ENCODE results near the gene TRHDE.

The TRHDE gene

DNA sequence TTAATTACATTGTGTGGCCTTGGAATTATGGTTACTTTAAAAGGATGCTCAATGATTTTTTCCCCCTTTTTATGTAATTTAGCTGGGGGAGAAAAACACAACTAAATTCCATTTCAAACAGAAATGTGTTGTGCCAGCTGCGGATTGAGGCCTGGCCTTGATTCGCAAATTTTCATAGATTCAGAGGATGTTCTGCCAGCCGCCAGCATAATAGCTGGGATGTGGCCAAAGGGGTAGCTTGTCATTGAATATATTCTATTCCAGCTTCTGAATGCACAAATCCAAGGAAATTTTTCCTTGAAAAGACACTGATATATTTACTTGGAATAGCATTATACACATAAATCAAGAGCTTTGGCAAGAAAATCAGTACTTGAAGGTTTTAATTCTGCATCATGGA is 43.7 kb downstream of the TRHDE start:
- DNase-seq (ENCODE audit: low read depth in 2 of 2) = no peak

DNA sequence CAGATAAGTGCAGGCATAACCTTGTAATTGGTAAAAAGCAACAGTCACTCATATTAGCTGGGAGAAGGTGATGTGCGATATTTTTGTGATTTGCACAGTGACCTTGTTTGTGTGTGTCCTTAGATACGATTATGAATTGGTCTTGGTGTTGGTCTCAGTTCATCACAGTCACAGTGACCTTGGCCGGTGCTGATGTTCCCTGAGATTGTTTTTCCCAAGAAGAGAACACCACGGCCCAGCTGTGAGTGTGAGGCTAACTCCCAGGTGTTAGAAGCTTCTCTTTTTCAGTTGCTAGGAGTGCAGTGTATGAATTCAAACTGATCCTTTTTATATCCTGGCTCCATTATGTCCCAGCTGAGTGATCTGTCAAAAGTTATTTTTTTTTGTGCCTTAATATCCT is 46.2 kb downstream of the TRHDE start:
- DNase-seq (ENCODE audit: low read depth in 2 of 2) = no peak

DNA sequence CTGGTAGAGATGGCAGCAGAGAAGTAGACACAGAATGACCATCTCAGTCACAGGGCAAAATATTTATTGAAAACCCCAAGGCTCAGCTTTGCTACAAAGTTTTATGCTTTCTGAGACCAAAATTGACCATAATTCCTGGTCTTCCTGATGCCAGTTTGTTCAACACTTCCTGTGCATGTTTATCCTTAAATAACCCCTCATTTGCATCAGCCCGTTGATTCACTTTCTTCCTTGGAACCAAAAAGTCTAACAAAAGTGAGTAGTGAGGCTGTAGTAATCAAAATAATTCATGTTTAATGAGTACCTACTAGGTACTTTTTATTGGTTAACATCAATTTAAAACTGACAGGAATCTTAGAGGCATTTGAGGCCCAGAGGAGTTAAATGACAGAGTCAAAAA is 51.7 kb downstream of the TRHDE start:
- no peak for DNase-seq (ENCODE audit: low read depth in 2 of 2)

DNA sequence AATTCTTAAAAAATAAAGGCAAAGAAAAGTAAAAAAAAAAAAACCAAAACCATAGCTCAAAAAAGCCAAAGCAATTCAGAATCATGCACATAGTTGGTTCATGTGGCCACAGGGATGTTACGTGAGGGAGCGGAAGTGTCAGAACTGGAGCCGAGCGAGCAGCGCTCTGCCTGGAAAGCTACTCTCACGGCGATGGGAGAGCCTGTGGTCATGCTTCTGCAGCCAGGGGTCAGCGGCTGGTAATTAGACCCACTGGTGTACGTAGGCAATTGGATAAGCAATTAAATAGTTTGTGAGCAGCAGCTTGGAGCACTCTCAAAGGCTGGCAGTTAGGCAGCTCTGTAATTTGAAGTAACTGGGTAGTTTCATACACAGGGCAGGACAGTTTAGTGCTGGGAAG is 58.1 kb downstream of the TRHDE start:
- no peak for DNase-seq (ENCODE audit: low read depth in 2 of 2)

DNA sequence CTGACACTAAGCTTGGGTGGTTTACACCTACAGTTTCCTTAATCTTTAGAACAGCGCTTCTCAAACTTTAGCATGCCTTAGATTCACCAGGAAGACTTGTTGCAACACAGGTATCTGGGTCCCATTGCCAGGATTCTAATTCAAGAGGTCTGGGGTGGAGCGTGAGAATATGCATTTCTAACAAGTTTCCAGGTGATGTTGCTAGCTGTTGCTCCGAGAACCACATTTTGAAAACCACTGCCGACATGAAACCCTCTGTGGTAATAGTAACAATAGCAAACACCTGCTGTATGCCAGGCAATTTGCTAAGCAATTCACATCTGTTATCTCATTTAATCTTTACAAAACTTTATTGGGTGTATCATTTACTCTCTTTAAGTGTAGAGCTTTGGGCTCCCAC is 58.6 kb downstream of the TRHDE start:
- DNase-seq (ENCODE audit: low read depth in 2 of 2) = no peak

DNA sequence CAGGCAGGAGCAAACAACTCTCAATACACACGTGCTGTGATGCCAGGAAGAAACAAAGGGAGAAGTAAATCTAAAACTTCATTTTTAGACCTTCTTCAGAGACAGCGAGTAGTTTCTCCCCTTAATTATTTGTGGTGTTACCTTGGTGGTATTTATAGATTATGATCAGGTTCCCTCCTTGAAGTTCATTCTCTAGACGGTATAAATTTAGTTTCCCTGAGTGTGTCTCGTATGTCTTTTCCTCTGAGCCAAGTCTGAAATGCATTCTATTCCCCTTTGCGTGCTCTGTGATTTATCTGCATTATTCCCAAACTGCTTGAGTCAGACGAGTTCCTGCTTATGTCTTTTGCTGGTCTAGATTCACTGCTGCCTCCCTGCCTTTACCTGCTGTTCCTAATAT is 65.2 kb downstream of the TRHDE start:
- DNase-seq (ENCODE audit: low read depth in 2 of 2) = no peak

DNA sequence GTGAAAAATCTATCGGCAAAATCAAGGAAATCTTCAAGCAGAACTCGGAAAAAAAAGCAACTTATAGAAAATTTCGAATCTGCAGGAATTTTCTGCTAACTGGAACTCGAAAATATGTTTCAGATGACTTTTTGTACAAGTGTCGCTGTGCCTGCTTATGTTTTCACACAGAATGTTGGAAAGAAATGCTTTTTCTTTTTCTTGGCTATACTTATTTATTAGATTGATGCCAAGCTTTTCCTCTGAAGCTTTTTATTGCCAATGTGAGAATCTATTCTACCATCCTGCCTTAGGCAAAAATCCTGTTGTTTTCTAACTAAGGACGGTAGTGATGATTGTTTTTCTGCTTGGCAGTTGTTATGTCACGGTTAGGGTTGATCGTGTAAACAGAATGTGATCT is 65.8 kb downstream of the TRHDE start:
- no peak for DNase-seq (ENCODE audit: low read depth in 2 of 2)

DNA sequence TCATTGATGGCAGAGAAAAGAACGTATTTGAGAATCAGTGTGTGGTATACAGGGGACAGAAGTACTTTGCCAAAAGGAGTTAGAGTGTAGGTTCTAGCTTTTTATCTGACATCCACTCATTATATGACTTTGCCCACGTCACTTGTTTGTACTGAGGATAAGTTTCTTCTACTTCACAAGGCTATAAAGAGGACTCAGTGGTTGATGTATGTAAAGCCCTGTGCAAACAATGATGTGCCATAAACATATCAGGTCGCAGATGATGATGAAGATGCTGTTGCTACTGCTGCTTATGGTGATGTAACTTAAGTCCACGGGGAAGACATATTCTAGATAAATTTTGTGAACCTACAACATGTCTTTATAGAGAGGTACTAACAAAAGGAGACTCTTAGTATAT is 66.3 kb downstream of the TRHDE start:
- no peak for DNase-seq (ENCODE audit: low read depth in 2 of 2)

DNA sequence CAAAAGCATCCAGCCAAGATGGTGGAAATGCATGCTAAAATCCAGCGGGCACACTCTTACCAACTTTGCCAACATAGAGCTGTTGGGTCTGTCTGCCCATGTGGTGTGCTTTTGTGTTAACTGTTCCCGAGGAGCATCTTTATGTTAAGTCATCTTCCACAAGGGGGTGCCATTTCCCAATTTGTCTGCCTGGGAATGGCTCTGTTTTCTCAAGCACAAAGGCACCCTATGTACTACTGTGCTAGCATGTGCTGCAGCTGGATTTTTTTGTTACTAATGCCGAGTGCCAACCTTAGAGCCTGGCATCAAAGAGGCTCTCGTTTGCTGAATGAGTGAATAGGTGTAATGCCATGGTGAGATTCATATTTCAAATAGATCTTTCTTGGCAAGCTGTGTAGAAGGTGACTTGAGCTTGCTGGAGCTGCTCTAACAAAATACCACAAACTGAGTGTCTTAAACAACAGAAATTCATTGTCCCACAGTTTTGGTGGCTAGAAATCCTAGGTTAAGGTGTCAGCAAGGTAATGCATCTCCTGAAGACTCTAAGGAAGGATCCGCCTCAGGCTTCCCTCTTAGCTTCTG is 74.3 kb downstream of the TRHDE start:
- no peak for DNase-seq (ENCODE audit: low read depth in 2 of 2)

DNA sequence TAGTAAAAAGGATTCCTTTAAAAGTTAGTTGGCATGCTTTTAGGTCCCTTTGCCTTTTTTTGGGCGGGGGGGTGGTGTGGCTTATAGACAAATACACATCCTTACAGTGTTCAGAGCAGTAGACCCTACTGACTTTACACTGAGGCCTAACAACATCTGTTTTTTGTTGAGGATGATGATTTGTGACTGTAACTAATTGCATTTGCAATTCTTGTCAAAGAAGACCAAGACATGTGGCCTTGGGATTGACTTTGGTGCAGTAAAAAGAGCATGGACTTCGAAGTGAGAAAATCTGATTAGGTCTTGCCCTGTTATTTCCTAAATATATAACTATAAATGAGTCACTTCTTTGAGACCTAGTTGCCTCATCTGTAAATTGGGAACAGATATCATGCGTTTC is 77.3 kb downstream of the TRHDE start:
- DNase-seq (ENCODE audit: low read depth in 2 of 2) = no peak

DNA sequence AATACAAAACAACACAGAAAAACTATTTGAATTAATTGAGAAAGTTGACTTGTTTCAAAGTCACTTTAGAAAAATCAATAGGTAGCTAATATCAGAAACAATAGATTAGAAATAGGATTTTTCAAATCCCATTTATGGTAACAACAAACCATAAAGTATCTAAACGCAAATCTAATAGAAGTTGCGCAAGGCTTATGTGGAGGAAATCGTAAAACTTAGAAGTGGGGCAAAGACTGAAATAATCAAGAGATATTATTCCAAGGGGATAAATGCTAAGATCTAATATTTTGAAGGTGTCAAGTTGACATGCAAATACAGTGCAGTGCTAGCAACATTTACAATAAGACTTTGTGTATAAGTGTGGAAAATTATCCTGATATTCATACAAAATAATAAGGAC is 87.2 kb downstream of the TRHDE start:
- DNase-seq (ENCODE audit: low read depth in 2 of 2) = no peak

DNA sequence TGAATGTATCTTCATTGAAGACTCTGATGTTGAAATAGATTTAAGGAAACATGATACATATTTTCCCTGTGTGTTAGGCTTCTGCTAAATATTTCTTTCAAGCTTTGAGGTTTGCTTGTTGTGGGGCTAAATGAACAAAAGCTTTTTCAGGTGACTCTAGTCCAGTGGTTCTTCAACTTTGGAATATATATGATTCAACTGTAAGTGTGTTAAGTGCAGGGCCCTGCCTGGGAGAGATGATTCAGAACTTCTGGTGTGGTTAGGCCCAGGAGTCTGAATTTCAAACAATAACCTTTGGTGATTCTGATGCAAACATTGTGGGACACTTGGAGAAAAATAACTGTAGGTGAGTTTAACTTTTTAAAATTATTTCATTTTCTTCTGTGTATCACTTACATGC is 93.0 kb downstream of the TRHDE start:
- DNase-seq (ENCODE audit: low read depth in 2 of 2) = no peak

DNA sequence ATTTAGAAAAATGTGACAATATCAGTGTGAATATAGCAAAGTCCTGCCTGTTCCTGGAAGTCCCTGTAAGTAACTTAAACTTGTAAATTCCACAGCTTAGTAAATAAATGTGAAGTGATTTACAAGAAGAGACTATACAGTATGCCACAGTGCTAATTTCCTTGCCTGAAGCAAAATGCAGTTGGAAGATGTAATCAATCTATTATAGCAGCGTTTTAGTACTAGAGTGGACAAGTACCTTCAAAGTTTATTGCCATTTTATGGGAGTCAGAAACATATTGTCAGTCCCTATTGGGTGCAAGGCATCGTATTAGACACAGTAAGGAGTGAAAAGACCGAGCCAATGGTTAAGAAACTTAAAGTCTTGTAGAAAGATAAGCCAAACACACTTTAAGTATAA is 94.1 kb downstream of the TRHDE start:
- no peak for DNase-seq (ENCODE audit: low read depth in 2 of 2)

DNA sequence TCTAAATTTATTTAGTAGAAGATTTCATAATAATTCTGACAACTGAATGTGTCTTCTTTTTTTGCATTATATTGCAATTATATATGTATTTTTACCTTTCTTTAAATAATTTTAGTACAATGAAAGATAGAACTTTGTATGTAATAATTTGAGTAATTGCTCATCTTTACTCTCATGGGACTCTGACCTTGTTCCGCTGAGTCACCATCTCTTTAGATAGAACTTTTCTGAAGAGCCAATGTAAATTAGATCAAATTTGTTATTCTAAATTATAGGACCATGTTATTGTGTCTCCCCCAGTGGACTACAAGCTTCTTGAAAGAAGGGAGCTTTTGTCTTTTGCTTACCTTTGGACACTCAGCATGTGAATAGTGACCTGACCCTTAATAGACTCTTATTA is 96.1 kb downstream of the TRHDE start:
- DNase-seq (ENCODE audit: low read depth in 2 of 2) = no peak

DNA sequence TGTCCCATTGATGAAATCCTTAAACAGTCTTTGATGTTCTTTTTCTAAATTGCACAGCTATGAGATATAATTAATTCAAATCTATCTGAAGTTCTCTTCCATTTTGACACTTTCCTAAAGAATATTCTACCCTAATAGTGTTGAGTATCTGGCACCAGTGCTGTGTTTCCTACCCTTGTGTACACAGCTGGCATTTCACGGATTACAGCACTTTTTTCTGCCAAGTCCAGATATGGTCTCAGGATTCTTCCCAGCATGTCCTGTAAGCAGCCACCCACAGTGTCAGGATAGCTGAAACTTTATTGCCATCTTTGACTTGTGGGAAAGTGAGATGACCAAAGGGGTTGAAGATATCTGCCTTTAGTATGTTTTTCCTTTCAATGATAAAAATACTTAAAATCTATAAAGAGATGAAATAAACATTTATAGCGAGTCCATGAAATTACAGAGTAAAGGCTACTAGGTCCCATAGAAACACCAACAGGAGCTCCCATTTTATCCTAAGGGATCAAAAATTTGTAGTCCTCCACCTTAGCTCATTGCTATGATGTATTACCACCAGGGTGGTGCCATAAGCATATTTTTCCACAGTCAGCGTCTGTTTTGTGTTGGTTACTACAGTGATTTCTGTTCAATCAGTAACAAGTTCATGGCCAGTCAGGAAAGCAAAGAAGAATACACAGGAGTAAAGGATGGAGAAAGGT is 96.7 kb downstream of the TRHDE start:
- no peak for DNase-seq (ENCODE audit: low read depth in 2 of 2)

DNA sequence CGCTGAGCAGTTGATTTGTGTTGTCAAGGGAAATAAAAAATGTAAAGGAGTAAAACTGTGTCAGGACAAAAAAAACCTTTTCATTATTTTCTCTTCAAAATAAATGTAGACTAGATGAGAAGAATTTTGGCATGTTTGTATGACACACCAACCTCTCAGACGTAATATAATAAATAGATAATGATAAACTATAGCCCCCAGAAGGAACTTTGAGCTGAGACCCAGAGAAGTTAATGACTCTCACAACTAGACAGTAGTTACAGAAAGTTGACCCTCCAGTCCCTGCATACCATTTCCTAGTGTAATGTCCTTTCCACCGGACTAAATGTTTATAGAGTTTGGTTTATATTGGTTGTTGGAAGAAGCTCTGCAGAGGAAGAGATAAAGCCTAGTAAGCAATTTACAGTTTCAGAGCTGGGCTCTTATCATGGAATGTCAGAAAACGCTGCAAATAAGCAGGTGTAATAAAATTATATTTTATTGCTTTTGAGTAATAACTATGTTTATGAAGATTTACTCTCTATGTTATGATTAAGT is 97.3 kb downstream of the TRHDE start:
- DNase-seq (ENCODE audit: low read depth in 2 of 2) = no peak

DNA sequence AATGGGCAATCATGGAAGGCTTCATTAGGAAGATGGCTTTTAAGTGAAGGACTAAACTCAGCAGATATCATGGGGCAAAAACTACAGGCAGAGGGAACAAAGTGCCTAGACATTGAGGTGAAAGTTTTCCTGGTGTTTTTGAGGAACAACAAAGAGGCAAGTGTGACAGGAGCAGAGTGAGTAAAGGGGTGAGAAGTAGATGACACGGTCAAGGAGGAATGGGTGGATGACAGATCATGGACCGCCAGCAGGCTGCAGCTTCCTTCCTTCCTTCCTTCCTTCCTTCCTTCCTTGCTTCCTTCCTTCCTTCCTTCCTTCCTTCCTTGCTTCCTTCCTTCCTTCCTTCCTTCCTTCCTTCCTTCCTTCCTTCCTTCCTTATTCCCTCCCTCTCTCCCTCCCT is 108.3 kb downstream of the TRHDE start:
- no peak for DNase-seq (ENCODE audit: low read depth in 2 of 2)

DNA sequence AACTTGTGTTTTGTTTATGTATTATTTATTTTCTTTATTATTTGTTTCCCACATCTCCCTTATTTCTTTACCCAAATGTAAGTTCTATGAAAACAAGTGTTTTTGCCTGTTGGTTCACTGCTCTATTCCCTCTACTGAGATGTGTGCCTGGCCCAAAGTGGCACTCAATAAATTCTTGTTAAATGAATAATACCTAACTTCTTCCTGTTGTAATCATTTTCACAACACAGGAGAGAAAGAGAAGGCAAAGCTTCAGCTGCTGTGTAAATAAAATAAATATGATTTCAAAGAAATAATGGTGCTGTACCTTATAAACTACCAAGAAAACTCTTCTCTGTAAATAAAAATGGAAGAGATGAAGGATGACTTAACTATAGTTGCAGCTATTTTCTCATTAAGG is 116.2 kb downstream of the TRHDE start:
- no peak for DNase-seq (ENCODE audit: low read depth in 2 of 2)

DNA sequence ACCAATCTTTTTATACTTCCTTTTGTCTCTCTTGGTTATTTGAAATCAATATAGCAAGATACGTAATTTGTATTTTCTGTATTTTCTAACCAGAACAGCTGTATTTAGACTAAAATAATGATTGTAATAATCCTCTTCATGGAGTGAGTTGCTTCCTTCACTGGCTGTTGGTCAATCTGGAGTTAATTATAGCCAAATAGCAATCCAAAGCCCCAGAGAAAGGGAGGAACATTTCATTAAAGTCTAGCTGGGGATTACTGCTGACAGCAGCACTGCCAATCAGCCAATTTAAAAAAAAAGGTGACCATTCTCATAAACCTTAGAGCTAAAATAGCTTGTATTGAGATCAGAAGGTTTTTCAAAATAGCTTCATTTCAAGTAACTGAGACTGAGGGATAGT is 118.0 kb downstream of the TRHDE start:
- DNase-seq (ENCODE audit: low read depth in 2 of 2) = no peak

DNA sequence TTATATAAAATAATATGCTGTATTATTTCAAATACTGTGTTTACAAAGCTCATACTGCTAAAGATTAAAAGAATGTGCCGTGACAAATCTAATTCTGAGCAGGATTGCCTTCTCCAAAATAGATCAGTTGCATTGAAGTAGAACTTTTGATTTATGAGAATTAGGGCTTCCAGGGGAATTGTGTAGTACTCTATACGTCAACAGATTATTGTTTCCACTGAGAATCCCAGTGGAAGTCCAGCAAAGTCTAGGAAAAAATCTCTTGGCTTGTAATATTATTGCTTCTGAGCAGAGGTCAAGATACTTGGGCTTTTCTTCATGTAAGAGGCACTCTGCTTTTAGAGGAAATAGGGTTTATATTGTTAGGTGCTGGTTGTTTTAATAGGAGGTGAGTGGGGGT is 133.9 kb downstream of the TRHDE start:
- DNase-seq (ENCODE audit: low read depth in 2 of 2) = no peak

DNA sequence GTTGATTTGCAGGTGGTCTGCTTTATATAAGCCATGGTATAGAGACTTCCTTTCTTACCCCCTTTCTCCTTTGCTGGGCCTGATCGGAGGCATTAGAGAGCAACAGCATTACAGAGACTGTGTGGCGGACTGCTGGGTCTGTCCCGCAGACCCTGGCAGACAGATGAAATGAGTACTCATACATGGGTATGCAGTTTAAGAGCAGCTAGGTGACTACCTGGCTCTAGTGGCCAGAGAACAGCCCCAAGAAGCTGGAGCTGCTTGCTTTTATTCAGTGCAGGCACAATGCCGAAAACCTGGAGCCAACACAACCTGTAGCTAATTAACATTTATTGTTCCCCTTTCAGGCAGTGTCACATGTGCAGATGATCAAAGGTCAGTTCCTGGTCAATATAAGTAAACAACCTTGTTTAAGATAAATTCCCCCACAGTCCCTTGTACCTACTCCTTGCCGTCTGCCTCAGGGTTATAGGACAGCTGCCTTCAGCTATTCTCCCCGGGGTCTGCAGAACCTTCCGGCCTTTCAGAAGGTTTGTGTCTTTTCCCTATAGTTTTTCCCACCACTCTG is 160.0 kb downstream of the TRHDE start:
- DNase-seq (ENCODE audit: low read depth in 2 of 2) = no peak

DNA sequence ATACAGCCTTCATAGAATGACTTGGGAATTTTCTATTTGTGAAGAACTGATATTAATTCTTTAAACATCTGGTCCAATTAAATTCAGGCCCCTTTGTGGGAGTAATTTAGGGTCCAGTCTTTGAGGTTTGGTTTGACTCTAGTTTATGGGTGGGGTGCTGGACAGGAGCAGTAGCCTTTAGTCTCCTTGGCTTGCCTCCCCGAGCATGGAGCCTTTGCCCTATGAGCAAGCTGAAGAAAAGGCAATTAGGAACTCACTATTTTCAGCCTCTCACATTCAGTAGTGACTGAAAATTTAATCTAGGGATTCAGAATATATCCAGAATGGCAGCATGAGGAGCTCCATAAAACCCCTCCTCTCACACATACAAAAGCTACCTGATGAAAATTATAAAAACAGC is 161.1 kb downstream of the TRHDE start:
- DNase-seq (ENCODE audit: low read depth in 2 of 2) = no peak

DNA sequence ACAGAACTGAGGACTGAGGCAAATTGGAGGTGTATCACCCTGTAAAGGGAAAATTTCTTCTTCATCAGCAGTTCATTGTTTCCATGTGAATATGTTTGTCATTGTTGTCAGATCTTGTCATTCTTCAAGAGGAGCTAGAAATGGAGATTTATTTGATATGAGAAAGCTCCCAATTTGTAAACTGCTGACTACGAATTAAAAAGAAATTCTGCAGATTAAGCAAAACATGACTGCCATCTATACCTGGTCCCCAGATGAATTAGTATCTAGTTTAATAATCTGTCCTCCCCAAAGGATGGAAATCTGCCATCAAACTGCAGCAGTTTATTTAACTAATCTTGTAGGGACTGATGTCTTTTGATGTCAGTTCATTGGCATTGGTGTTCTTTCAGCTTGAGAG is 162.8 kb downstream of the TRHDE start:
- DNase-seq (ENCODE audit: low read depth in 2 of 2) = no peak

DNA sequence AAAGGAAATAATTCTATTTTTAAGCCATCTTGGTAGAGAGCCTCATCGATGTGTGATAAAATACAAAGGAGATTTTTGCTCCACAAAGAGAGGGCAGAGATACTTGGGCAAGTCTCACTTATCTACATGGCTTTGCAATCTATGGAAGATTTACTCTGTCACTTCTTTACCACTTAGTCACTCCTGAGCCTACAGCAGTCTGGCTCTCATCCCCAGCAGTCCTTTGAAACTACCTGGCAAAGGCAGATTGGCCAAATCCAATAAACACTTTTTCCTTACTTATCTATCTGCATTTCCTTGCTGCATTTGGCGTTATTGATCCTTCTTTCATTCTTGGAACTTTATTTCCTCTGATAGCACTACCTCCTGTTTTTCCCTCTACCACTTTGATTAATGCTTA is 170.0 kb downstream of the TRHDE start:
- DNase-seq (ENCODE audit: low read depth in 2 of 2) = no peak

Data from stimulated activated CD8-positive, alpha-beta memory T cell treated with anti-CD3 and anti-CD28 coated beads, Interleukin-15, amount 100 ng/mL, for 4 hours (primary cell).